Smooth muscle cell (in vitro differentiated cells): ENCODE measurements around the gene TNFRSF25. TPM values are rescaled to one million over a fixed set of nuclear protein-coding genes. Genes with fewer than 3 reads are reported as not detected.
"Not testable (repeated sequence)": the region's sequence is repeated elsewhere in the genome, so short reads cannot be mapped to it uniquely, and the experiment has no call there.

ENCODE experiments used
- DNase-seq: peaks from one replicate; lab custom pipeline; 2025; ENCODE audit not compliant: unreplicated experiment; lab: John Stamatoyannopoulos, UW
- H2AFZ ChIP-seq: fragments of 200-600 bp; sonication (generic); 2 replicates; pipeline ENCODE4 v1.6.0; 2016; ENCODE audit warnings: antibody characterized with exemption, low read depth, mild to moderate bottlenecking
- H3F3A ChIP-seq: fragments of 200-600 bp; sonication (generic); 2 replicates; pipeline ENCODE4 v1.6.0; 2017; ENCODE audit warnings: antibody characterized with exemption, low read depth
- H3K27ac ChIP-seq: fragments of 200-600 bp; sonication (generic); 2 replicates; pipeline ENCODE4 v1.5.1; 2016; ENCODE audit warnings: low read depth, mild to moderate bottlenecking
- H3K27me3 ChIP-seq: fragments of 200-600 bp; sonication (generic); 2 replicates; pipeline ENCODE4 v1.6.1; 2016; ENCODE audit warnings: low read depth, mild to moderate bottlenecking
- H3K36me3 ChIP-seq: fragments of 200-600 bp; sonication (generic); 2 replicates; pipeline ENCODE4 v1.5.1; 2016; ENCODE audit warnings: low read depth
- H3K4me1 ChIP-seq: fragments of 200-600 bp; sonication (generic); 2 replicates; pipeline ENCODE4 v1.5.1; 2016; ENCODE audit warnings: low read depth
- H3K4me2 ChIP-seq: fragments of 200-600 bp; sonication (generic); 2 replicates; pipeline ENCODE4 v1.6.0; 2016; ENCODE audit warnings: mild to moderate bottlenecking
- H3K4me3 ChIP-seq: fragments of 200-600 bp; sonication (generic); 2 replicates; pipeline ENCODE4 v1.5.1; 2016; ENCODE audit warnings: mild to moderate bottlenecking
- H3K79me2 ChIP-seq: fragments of 200-600 bp; sonication (generic); 2 replicates; pipeline ENCODE4 v1.6.0; 2016; ENCODE audit warnings: low read depth, mild to moderate bottlenecking
- H3K9ac ChIP-seq: fragments of 200-600 bp; sonication (generic); 2 replicates; pipeline ENCODE4 v1.6.0; 2016; ENCODE audit warnings: low read depth
- H3K9me3 ChIP-seq: fragments of 200-600 bp; sonication (generic); replicated peaks from 2 replicates; pipeline ENCODE4 v1.5.1; 2016; ENCODE audit warnings: low read depth
- H4K20me1 ChIP-seq: fragments of 200-600 bp; sonication (generic); 2 replicates; pipeline ENCODE4 v1.6.0; 2016; ENCODE audit warnings: low read depth
- WGBS: methylation state at CpG from one replicate; pipeline ENCODE4 v1.1.7; 2016; ENCODE audit warnings: low lambda C conversion rate; 5-methylcytosine and 5-hydroxymethylcytosine counted together
- polyA plus RNA-seq: library from polyadenylated mRNA; unstranded; fragments of >200 nt; fragmentation: Nextera tagmentation; extraction: Ambion mirVana; gene quantifications from 2 replicates; pipeline ENCODE4 v1.2.1, GENCODE V29; 2016
- total RNA-seq: library from RNA; depleted of rRNA; stranded (reverse); fragments of >200 nt; gene quantifications from 2 replicates; pipeline ENCODE4 v1.2.3, GENCODE V29; 2014
- TF ChIP-seq, protein P1 (sequence below): fragments of 200-600 bp; sonication (generic); IDR thresholded peaks from 2 replicates; pipeline ENCODE4 v1.5.1; 2017; ENCODE audit warnings: borderline replicate concordance, mild to moderate bottlenecking, antibody characterized with exemption; ENCODE audit not compliant: insufficient read depth, poor library complexity, severe bottlenecking

TNFRSF25 gene
- total and polyA plus RNA-seq, 2 experiments from 2014 or later, result 10.1 to 19.8 TPM

DNA sequence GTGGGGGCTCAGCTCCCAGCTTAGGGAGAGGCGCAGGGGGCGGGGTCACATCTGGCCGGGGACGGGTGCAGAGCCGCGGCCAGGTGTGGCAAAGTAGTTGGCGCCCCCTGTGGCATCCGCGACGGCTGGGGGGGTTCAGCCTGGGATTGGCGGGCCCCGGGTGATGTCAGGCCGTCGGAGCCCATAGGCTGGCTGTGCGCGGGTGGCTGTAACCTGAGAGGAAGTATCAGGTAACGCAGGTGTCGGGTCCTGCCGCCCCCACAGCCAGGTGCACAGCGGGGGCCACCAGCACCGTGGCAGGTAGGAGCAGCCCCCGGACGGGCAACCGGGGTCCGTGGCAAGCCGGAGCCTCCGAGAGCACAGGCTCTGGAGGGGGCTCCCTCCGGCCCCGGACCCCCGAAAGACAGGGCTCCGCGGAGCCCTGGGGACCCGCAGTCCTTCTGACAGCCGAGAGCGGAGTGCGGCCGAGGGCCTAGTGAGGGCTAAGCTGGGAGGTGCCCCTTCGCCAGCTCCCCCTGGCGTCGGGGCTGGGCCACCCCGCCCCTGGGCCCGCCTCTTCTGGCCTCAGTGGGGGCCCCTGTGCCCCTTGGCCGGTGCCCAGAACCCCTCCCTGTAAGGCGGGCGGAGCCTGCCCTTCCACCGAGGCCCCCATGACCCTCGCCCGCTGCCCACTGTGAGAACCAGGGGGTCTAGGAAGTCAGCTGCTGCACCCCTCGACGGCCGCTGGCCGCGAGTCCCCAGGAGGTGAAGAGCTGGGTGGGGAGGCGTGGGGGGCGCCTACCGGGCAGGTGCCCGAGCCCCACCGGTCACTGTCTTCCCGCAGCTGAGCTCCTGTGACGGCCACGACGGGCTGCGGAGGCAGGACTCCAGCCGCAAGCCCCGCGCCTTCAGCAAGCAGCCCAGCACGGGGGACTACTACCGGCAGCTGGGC is 17.9 kb downstream of the TNFRSF25 start:
- H3F3A ChIP-seq, result no peaks in the 10 kb centered on the region
- H3K4me3 ChIP-seq, result peak overlapping the region; percentile 34
- H3K36me3 ChIP-seq, result no peaks in the 10 kb centered on the region
- DNase-seq, result no peak
- no peaks in the 10 kb centered on the region for H3K9me3 ChIP-seq
- TF ChIP-seq, protein P1, sequence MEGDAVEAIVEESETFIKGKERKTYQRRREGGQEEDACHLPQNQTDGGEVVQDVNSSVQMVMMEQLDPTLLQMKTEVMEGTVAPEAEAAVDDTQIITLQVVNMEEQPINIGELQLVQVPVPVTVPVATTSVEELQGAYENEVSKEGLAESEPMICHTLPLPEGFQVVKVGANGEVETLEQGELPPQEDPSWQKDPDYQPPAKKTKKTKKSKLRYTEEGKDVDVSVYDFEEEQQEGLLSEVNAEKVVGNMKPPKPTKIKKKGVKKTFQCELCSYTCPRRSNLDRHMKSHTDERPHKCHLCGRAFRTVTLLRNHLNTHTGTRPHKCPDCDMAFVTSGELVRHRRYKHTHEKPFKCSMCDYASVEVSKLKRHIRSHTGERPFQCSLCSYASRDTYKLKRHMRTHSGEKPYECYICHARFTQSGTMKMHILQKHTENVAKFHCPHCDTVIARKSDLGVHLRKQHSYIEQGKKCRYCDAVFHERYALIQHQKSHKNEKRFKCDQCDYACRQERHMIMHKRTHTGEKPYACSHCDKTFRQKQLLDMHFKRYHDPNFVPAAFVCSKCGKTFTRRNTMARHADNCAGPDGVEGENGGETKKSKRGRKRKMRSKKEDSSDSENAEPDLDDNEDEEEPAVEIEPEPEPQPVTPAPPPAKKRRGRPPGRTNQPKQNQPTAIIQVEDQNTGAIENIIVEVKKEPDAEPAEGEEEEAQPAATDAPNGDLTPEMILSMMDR, result no peak
- H3K79me2 ChIP-seq, result no peaks in the 10 kb centered on the region
- no peak overlapping the region for H3K27ac ChIP-seq
- peaks cover 4% of the 10 kb centered on the region for H3K4me1 ChIP-seq
- H3K4me2 ChIP-seq, result peak overlapping the region; percentile 77
- peaks cover 49% of the 10 kb centered on the region for H3K27me3 ChIP-seq
- no peak overlapping the region for H2AFZ ChIP-seq
- 3% methylated on average over 56 of the region's 68 CpGs for WGBS
- H3K9ac ChIP-seq, result no peak overlapping the region
- no peaks in the 10 kb centered on the region for H4K20me1 ChIP-seq

DNA sequence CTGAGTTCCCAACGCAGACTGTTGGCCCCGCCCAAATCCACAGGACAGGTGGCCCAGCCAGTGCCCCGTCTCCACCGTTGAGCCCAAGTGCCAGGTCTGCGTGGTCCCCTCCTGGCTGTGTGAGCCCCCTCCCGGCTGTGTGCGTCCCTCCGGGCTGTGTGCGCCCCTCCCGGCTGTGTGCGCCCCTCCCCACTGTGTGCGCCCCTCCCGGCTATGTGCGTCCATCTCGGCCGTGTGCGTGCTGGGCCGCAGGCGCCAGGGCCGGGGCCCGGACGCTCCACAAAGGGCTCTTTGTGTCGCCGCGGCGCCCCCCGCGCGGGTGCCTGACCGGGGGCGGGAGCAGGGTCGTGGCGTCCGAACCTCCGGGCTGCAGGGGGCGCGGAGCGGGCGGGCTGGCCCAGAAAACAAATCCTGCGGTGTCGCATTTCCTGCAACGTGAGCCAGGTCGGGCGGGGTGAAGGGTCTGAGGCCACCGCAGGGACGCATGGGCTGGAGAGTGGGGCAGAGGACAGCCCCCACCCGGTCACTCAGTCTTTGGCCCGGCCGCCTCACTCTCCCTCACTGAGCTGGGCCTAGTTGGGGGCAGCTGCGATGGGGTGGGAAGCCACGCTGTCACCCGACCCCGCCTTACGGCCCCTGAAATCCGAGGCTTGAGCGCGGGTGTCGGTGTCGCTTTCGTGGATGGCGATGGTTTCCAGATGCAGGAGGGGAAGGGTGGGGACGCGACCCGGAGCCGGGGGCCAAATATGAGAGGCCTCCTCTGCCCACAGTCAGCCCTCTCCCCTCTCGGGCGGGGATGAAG is 18.8 kb downstream of the TNFRSF25 start:
- 6% methylated on average over 16 of the region's 67 CpGs for WGBS
- Histone ChIP-seq H2AFZ (no peak overlapping the region), H3K27ac (no peak overlapping the region), H3K9ac (no peak overlapping the region), H3K9me3 (no peaks in the 10 kb centered on the region), H3K27me3 (peaks cover 49% of the 10 kb centered on the region), H4K20me1 (no peaks in the 10 kb centered on the region), H3F3A (no peaks in the 10 kb centered on the region), H3K36me3 (no peaks in the 10 kb centered on the region), H3K4me2 (peak overlapping the region; percentile 77), H3K4me3 (peak overlapping the region; percentile 34), H3K4me1 (peaks cover 4% of the 10 kb centered on the region), H3K79me2 (no peaks in the 10 kb centered on the region)
- TF ChIP-seq, protein P1, result no peak
- DNase-seq, result no peak

DNA sequence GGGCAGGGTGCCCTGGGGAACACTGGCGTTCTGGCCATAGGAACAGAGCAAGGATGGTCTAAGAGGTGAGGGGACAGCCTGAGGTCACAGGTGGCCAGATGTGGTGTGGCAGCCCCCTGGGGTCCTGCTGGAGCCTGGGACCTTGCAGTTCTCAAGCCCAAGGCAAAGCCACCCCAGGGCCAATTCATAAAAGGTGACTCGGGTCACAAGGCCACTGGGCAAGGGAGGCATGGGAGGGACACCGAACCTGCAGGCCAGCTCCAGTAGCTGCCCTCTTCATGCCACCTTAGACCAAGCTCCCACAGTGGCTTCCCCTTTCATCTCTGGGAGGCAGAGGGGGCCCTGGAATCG is 19.3 kb downstream of the TNFRSF25 start:
- Histone ChIP-seq H4K20me1 (no peaks in the 10 kb centered on the region), H3K27me3 (peaks cover 54% of the 10 kb centered on the region)
- WGBS, result 59% methylated on average over 4 of the region's 4 CpGs

DNA sequence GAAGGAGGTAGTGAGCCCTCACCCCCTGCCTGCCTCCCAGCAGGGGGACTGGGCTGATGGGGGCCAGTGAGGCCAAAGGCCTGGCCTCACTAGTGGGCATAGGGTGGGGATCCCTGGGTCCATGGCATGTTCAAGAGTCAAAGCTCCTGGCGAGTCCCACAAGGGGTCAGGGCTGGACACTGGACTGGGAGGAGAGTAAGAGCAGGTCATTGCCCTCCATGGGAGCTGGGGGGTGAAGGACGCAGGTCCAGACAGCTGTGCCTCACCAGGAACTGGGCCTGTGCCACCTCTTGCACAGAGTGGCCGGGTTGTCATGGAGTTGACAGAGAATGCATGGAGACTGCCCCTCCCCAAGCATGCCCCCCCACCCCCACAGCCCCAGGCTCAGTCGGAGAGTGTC is 20.0 kb downstream of the TNFRSF25 start:
- not testable (repeated sequence) for H3K9ac ChIP-seq, H3K27ac ChIP-seq, H2AFZ ChIP-seq, H3K79me2 ChIP-seq, H3K9me3 ChIP-seq, H3K36me3 ChIP-seq, H3K4me3 ChIP-seq, H4K20me1 ChIP-seq, H3F3A ChIP-seq, H3K4me2 ChIP-seq, H3K4me1 ChIP-seq, DNase-seq
- WGBS, result 89% methylated on average over 4 of the region's 4 CpGs
- peaks cover 59% of the 10 kb centered on the region for H3K27me3 ChIP-seq

More for the DNA sequence above, 19.3 kb downstream of the TNFRSF25 start:
- Histone ChIP-seq H3K79me2 (no peaks in the 10 kb centered on the region), H3K9me3 (no peaks in the 10 kb centered on the region), H3K36me3 (no peaks in the 10 kb centered on the region), H3K9ac (no peak overlapping the region), H3F3A (no peaks in the 10 kb centered on the region), H3K4me1 (peaks cover 4% of the 10 kb centered on the region), H3K4me2 (no peak overlapping the region), H2AFZ (no peak overlapping the region), H3K27ac (no peak overlapping the region), H3K4me3 (no peak overlapping the region)
- no peak for DNase-seq
- TF ChIP-seq, protein P1, result no peak
